PC-3 (cell line): Measurements from ENCODE around the gene THSD8.

Experiments used
- EZH2 ChIP-seq: fragments of 300-600 bp; sonication (generic); IDR thresholded peaks from one replicate; pipeline ENCODE4 v1.6.1; 2017; ENCODE audit warnings: antibody characterized with exemption, mild to moderate bottlenecking, low read length; ENCODE audit not compliant: unreplicated experiment
- TF ChIP-seq, protein P1 (sequence below): fragments of 300-600 bp; sonication (generic); conservative IDR thresholded peaks from 2 replicates; pipeline ENCODE4 v1.5.1; 2017; ENCODE audit warnings: antibody characterized with exemption, low read depth, mild to moderate bottlenecking, low read length

DNA sequence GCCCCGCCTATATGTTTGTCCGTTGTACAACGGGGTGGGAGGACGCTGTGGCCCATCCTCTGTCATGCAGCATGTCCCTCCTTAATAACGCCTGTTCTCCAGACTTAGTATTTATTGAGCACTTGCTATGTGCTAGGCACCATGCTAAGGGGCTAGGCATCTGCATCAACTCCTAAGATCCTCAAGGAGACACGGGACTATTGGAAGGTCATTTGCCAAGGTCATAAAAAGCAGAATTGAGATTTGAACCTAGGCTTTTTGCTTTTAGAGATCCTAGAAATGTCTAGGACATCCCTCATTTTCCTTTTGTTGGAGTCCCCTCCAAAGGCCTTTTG lies 34.6 kb downstream of the THSD8 start:
- no peak for TF ChIP-seq EZH2
- TF ChIP-seq, protein P1, sequence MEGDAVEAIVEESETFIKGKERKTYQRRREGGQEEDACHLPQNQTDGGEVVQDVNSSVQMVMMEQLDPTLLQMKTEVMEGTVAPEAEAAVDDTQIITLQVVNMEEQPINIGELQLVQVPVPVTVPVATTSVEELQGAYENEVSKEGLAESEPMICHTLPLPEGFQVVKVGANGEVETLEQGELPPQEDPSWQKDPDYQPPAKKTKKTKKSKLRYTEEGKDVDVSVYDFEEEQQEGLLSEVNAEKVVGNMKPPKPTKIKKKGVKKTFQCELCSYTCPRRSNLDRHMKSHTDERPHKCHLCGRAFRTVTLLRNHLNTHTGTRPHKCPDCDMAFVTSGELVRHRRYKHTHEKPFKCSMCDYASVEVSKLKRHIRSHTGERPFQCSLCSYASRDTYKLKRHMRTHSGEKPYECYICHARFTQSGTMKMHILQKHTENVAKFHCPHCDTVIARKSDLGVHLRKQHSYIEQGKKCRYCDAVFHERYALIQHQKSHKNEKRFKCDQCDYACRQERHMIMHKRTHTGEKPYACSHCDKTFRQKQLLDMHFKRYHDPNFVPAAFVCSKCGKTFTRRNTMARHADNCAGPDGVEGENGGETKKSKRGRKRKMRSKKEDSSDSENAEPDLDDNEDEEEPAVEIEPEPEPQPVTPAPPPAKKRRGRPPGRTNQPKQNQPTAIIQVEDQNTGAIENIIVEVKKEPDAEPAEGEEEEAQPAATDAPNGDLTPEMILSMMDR: no peak
